Cortex of kidney (tissue), 1 donor: ENCODE data around the gene FTCDNL1.

Experiments used
- DNase-seq: peaks from one replicate; lab custom pipeline; 2025; lab: John Stamatoyannopoulos, UW

FTCDNL1 gene

DNA sequence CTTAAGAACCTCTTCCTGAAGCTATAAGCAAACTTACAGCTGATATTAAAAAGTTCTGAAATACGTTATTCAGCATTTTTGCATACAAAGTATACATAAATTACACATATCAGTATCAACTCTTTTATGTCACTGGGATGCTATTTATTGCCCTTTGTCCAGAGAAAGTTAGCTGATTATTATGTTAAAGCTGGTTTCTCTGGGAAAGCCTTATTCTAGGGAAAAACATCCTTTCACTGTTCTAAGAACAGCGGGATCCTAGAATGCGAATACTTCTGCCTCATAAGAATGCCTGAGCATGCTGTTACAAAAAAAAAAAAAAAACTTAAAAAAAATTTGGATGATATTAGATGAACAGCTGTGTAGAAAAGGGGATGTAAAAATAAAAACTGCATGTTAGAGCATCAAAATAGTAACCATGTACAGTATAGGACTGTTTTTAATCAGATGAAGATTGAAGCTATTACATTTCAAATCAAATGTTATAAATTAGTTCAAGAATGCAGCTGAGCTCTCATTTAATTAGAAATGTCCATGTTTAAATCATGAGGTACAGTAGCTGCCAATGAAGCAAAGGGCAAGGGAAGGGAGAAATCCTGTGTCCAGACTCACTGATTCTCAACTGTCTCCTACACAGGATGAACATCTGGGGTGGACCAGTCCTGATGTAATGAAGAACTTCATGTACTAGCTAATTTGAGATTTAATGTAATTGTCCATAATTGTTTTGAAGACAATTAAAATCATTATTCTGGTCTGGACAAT is 8.2 kb downstream of the FTCDNL1 start:
- no peak for DNase-seq

DNA sequence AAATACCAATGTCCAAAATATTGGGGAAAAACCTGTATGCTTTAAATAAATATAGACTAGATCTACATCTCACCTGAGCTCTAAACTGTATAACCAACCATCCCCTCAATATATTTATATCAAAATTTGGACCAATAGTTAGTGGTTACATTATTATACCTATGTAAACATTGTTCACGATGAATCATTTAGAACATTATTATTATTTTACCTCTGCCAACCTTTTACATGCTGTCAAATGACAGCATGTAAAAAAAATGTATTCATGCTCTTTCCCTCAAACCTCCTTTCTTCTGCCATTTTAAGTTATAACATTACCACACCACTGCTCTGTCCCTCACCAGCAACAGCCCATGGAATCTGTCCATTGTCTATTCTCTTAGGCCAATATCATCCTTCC is 9.6 kb downstream of the FTCDNL1 start:
- DNase-seq = no peak

DNA sequence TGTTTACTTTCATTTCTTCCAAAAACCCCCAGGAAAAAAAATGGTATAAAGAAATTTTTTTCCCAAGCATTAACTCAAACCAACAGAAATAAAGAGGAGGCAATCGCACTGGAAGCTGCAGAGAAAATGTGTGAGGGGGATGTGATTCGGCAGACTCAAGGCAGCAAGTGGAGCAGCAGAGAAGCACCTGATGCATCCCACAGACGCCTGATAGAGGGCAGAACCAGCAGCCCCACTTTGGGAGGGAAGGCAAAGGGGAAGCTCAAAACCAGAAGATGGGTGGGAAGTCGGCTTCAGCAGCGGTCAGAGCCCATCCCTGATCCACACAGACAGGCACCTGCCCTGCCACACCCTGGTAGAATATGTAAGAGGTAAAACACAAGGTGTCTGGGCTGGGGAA is 12.6 kb downstream of the FTCDNL1 start:
- no peak for DNase-seq

DNA sequence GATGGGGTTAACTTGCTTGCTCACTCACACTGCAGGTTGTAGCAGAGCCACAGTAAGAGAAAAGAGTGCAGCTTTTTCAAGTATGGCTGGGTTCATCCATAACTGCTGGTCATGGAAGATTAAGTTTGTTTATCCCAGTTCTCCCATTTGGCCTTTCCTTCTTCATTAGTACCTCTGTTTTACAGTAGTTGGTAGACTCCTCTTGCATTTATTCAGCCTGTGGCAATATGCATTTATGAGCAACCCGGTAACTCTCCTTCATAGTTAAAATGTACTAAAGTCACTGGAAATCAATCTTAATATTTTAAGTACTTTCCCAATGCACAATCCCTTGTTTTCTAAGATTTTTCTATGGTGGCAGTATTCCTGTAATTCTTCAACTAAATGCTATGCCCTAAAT is 14.0 kb downstream of the FTCDNL1 start:
- no peak for DNase-seq

DNA sequence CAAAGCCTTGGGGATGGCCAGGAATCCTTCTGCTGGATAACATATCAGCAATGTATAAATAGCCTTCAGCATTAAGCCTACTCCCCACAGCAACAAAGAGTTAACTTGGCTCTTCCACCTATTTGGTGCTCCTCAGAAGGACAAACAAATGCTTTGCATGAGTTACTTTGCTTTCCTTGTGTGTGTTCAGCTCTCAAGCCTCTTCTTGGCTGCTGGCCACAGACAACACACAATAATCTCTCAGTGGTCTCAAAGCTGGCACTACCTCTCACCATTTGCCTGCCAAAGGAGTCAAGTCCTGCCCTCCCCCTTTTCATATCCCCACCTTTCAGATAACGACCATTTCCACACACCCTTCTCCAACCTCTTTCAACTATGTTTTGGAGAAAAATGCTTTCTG is 17.5 kb downstream of the FTCDNL1 start:
- DNase-seq = no peak

DNA sequence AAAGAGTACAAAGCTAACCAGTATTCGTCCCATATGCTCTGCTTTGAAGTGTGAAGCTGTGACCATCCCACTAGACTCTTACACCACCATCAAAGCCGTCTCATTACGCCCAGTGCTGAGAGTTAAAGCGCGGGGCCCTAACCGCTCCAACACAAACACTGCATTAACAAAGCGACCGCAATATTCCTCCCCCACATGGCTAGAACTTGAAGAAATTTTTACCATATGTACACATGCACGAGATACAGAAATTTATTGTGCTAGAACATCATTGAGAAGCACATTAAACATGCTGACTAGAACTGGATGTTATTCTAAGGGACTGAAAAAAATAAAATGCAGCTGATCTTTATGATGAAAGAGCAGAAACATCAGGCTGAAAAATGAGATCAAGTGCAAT is 20.5 kb downstream of the FTCDNL1 start:
- no peak for DNase-seq

DNA sequence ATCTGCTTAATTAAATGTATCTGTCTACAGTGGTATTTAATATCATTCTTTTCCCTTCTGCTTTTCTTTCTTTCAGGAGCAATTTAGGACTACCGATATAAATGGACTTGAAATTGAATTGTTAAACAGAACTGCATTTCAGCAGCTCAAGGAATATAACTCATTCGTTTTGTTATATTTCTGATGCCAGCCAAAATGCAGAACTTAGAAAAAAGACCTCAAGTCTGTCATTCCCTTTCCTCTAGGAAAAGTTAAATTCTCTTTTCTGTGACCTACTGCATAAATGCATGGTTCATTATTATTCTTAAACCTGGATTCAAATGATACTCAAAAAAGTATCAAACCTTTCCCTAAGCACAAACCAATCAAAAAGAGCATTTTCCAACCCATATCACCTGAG is 21.4 kb downstream of the FTCDNL1 start:
- no peak for DNase-seq

DNA sequence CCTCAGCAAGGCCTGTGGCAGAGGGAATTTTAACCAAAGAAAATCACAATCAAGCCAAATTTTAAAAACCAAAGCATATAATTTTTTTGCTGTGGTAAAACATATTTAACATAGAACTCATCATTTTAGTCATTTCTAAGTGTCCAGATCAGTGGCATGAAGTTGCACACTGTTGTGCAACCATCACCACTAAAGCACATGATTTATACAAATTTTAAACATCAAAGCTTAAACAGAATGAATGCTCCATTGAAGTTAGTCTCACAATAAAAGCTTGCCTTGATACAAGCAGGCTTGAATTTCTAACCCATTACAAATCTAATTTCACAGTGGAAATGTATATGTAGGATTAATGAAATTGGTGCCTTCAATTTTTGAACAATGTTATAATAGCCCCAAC is 31.2 kb downstream of the FTCDNL1 start:
- DNase-seq = no peak

DNA sequence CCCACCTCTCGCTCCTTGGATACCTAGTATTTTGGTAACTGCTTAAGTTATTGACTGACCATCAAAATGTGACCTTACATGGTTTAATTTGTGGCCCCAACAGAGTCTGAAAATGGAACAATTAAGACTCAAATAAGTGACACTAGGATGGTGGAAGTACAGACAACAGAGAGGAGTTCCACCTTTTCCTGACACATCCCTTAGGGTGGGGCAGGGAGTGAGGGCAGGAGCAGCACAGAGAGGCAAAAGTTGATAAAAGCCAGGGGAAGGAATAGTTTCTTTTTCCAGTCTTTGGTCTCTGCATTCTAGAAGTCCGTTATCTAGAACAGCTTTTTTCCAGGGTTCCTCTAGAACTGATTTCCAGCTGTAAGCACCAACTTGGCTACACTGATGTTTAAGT is 32.2 kb downstream of the FTCDNL1 start:
- DNase-seq = no peak

DNA sequence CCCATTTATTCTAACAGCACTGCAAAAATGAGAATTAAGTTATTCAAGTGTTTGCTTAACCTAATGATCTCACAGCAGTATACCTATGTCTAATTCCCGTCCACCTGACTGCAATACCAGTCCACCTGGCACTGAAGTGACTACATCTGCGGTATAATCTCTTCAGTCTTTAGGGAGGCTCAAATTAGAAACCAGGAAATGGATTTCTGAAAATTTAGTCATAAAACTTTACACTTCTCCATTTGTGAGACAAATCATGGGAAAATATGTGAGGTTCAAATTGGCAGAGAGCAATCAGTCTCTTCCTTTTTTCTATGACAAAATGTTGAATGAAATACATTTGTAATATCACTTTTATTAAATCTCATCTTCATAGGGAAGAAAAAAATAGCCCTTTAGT is 33.0 kb downstream of the FTCDNL1 start:
- DNase-seq = no peak

DNA sequence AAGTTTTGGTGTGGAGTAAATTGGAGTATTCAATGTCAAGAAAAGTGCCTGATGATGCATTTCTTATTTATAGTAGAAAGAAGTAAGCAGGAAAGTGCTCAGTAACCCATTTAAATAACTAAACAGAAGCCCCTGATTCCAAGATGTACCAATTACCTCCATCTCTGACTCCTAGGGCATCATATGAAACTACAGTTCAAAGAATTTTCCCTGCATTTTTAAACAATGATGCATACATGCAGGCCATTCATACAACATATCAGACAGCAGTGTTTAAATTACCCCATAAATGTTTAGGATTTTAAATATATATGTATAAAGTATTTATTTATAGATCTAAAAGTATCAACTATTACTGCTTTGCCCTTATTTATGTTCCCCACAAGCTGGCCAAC is 36.2 kb downstream of the FTCDNL1 start:
- no peak for DNase-seq

DNA sequence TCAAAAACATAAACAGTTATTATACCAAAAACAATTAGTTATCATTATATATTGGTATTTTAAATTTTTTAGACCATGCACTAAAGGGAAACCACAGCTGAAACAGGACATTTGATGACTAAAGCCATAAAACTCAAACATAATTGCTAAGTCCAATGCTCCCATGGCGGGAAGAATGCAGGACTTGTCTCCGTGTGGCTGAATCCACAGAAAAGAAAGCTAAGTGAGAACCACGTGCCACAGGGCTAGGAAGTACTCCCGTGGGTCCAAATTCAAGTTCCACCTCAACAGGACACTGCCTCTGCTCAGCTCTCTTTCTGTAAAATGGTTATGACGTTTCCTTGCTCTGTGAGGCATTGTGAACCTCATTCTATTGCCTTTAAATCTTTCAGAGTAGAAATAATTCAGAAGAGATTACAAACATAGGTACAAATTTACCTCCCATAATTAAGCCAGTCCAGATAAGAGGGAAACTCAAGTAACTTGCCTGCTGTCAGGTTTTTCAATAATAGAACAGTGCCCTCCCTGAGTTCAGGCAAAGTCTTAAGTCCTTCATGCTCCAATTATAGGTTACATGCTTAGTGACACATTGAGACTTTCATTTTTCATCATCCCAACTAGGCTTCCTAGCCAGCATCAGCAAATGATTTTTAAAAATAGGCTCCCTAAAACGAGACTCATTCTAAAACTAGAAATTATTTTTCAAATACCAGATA is 36.7 kb downstream of the FTCDNL1 start:
- no peak for DNase-seq

DNA sequence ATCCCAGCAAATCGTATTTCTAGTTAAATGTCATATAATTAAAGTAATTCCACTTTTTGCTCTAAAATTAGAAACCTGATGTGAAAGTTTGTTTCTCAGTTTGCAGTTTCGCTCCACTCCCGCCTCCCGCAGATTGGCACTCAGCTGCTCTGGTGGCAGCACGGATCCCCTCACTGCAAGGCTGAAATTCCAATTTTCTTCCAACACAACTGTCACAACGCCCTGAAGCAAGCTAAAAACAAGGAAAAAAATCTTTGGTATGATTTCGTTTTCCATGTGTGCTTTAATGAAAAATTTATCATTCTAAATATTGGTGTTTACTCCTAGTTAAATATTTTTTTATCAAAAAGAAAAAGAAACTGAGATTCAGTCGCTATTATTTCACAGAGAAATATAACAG is 38.5 kb downstream of the FTCDNL1 start:
- no peak for DNase-seq

DNA sequence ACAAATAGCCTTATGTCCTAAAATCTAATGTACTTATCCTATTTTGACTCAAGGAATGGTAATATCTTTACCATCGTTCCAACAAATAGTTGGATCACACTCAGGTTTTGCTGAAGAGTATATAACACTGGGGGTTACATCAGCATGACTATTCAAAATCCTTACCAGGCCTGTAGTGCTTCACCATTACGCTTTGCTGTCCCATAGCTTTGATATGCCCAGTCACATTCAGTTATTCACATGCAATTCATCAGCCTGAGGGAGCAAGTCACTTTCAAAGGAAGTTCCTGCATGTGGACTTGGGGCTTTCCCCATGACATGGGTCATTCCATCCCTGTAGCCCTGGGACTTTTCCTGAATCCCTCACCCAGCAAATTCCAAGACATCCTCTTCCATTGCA is 39.6 kb downstream of the FTCDNL1 start:
- DNase-seq = no peak

DNA sequence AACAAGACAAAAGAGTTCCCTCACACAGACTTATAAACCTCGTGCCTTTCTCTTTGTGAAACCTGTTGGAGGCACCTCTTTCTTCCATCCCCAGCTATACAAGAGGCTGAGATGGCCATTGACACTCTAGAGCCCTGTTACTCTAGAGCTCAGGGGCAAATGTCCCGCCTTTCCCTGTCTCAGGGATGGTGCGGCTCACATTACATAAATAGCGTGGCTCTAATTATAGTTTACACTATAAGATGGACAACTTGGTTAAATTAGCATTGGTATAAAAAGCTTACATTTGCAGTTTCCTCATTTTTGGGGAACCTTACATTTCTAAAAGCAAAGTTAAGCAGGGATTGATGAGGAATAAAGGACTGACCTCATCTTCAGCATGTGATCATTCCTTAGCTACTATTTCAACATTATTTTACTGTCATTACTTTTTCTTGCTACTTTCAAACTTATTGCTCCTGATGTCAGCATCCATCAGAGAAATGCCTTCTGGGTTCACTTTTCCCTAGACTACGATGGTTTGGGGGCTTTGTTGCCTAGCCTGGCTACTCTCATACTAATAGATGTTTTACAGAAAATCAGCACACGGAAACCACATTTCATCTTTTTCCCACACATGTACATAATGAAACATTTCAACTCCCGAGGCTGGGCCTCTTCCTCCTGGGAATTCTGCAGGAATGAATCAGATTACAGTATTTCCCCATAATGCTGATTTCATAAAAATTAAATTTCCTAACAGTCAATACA is 40.4 kb downstream of the FTCDNL1 start:
- no peak for DNase-seq

DNA sequence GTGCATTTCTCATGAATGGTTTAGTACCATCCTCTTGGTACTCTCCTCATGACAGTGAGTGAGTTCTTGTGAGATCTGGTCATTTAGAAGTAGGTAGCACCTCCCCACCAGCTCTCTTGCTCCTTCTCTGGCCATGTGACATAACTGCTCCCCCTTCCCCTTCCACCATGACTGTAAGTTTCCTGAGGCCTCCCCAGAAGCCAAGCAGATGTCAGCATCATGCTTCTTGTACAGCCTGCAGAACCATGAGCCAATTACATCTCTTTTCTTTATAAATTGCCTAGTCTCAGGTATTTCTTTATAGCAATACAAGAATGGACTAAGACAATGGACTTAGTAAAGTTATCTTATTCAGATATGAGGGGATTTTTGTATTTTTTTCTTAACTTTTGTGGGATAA is 43.0 kb downstream of the FTCDNL1 start:
- no peak for DNase-seq

DNA sequence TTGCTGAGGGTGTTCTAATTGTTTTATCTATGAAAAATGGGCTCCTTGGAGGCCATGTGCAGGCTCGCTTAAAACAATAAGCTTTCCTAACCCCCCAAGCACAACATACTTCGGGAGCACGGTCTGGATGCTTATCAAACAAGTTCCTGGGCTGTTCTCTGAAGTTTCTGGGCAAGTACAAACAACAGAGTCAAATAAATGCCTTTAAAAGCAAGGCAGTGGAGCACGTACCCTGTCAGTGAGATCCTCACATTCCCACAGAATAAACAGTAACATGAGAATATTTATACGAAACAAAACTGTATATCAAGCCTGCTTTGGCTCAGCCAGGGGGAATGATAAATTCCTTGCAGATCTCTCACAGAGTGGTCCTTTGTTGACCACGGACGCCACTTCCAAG is 44.8 kb downstream of the FTCDNL1 start:
- no peak for DNase-seq

DNA sequence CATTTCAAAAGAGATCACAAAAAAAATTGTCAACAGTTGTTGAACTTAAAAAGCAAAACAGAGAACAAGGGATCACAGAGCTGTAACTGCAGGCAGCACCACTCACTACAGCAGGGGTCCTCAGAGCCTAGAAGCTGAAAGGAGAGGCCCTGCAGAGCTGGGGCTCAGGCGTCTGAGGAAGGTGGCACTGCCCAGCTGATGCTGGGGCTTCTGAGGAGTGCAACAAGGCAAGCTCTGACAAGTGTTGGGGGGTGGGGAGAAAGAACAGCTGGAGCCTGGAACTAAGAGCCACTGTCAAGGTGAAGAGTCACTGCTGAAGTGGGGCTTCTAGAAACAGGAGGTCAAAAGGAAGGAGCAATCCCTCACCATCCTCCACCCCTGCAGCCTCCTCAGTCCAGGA is 46.2 kb downstream of the FTCDNL1 start:
- DNase-seq = no peak

DNA sequence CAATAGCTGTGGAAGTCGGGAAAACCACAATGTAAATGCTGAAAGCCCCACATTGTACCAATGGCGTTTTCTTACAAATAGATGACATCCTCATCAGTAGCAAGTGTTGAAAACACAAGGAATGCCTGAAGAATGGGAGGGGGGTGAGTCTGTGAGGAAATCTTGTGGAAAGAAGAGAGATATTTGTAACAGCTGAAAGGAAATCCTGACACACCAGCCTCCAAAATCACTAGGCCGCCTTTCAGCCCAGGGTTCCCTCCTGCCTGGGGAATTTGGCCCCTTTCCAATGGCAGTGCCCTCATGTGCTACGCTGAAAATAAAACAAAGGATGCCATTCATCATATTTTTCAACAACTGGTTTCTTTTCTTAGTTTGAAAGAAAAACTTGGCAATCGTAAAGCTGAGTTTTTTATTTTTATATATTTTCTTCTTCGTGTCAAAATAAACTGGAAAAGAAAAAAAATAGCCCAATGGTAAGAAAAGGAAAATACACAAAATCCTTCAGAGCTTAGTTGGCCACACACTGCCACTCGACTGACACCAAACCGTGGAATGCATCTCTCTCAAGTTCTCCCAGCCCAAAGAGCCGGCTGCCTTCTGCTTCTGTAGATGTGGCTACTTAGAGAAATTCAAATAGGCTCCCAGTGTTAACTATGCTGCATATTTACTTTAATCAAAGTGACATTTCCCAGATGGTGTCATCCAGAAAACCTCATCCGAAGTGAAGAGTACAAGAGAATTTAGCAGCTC is 52.0 kb downstream of the FTCDNL1 start:
- DNase-seq = no peak

DNA sequence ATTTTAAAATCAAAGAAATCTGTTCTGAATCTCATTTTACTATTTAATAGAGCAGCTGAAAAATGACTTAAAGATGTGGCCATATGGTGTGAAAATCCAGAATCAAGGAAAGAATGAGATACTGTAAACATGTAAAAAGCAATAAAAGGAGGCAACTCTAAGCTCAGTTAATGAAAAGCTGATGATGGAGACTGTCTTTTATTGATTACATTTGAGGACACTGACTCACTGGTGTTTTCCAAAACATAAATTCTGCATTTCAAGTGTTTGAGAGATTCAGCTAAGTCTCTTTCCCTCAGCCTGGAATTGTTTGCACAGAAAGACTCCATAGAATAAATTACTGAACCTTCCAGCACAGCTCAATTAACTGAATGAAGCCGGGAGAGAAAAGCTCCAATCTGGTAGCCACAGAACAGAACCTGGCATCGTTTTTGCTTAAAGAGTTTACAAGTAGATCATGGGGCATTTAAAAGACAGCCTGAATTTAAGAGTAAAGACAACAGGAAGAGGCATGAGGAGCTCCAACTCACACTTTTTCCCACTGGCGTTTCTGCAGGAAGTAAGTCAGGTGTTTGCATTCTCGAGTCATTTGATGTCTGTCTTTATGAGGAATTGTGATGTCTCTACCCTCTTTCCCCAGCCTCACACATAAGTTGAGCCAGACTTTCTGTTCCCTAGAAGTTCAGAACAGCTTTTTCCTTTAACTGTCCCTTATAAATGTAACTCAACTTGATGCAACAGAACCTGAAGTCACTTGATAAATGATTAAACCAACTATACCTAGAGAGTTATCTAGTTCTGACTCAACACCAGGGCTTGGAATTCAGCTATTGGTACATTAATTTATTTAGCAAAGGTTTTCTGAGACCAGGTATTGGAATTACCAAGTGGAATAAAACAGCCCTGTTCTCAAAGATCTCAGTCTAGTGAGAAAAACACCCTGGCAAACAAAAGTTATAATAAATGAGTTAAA is 53.3 kb downstream of the FTCDNL1 start:
- DNase-seq = no peak

DNA sequence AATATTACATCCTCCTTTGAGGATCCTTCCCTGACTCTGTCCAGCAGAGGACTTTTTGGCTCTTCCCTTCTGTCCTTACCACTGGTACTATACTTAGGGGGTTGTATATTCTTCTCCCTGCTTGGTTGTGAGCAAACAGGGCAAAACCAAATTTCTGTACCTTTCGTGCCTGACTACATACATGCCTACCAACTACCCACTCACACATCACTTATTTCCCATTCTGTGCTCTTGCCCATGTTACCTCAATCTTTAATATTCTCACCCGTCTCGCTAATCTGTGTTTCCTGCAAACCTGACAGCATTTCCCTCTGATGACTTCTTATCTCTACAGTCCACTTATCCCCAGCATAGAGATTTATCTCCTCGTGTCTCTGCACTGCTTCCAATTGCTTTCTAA is 58.6 kb downstream of the FTCDNL1 start:
- no peak for DNase-seq
